Erythroblast (primary cell): ENCODE data around the gene PLCB4.

Source experiments
- GATA1 ChIP-seq: IDR thresholded peaks from 2 replicates; pipeline ENCODE4 v1.6.1; 2011; ENCODE audit warnings: low read depth, mild to moderate bottlenecking, control low read depth, low read length, moderate library complexity
- POLR2A ChIP-seq: IDR thresholded peaks from 2 replicates; pipeline ENCODE4 v1.6.1; 2011; ENCODE audit warnings: mild to moderate bottlenecking, low read length

GRCh38 chr20:9520086-9520485 is 451.2 kb downstream of the PLCB4 start:
- TF ChIP-seq POLR2A (no peak), GATA1 (no peak)
